Left ventricle myocardium superior (tissue), 1 donor: ENCODE results near the gene PLPP1. TPM values are rescaled to one million over a fixed set of nuclear protein-coding genes. Genes with fewer than 3 reads are reported as not detected.

Source experiments
- ATAC-seq: fragments of 200-7000 bp; cut with Tn5 transposase; one replicate; pipeline ENCODE4 v1.9.1; 2020; ENCODE audit warnings: mild to moderate bottlenecking, moderate library complexity
- DNase-seq: peaks from one replicate; pipeline ENCODE4 v3.0.0-alpha.2; 2020
- intact Hi-C: fragments of 100-400 bp; cut with micrococcal nuclease; formaldehyde crosslinking; loops from one replicate; pipeline ENCODE4 v1.11.0; 2022
- total RNA-seq: library from RNA; stranded (reverse); fragmentation: NEBNext Ultra II Directional; extraction: Animal tissue kit (Norgen Biotek cat#: 25700); gene quantifications from one replicate; pipeline ENCODE4 v1.2.1, GENCODE V29; 2021
- donor health status: DM: no; HTN: yes; CAD: no; lungs with severe emphysema.

The PLPP1 gene
- total RNA-seq, 1 donor from 2014 or later, result 75.7 TPM

DNA sequence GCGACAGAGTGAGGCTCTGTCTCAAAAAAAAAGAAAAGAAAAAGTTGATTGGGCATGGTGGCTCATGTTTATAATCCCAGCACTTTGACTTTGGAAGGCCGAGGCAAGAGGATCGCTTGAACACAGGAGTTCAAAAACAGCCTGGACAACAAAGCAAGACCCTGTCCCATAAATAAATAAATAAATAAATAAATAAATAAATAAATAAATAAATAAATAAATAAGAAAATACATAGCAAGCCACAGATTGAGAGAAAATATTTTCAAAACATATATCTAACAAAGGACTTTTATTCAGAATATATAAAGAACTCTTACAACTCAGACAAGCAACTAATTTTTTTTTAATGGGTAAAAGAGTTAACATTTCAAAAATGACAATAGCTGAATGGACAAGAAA is 71.2 kb downstream of the PLPP1 start:
- intact Hi-C loops, result no loop called here
- DNase-seq, result no peak
- no peak for ATAC-seq

DNA sequence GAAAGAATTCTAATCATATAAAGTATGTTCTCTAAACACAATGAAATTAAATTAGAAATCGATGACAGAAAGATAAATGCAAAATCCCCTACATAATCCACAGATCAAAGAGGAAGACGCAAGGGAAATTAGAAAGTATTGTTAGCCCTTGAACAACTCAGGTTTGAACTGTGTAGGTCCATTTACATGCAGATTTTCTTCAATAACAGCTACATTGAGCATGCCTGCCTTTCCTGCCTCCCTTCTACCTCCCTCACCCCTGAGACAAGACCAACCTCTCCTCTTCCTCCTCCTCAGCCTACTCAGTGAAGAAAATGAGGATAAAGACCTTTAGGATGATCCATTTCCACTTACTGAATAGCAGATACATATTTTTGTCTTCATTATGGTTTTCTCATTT is 75.2 kb downstream of the PLPP1 start:
- ATAC-seq (no peak), DNase-seq (no peak)
- intact Hi-C loops, result no loop called here

DNA sequence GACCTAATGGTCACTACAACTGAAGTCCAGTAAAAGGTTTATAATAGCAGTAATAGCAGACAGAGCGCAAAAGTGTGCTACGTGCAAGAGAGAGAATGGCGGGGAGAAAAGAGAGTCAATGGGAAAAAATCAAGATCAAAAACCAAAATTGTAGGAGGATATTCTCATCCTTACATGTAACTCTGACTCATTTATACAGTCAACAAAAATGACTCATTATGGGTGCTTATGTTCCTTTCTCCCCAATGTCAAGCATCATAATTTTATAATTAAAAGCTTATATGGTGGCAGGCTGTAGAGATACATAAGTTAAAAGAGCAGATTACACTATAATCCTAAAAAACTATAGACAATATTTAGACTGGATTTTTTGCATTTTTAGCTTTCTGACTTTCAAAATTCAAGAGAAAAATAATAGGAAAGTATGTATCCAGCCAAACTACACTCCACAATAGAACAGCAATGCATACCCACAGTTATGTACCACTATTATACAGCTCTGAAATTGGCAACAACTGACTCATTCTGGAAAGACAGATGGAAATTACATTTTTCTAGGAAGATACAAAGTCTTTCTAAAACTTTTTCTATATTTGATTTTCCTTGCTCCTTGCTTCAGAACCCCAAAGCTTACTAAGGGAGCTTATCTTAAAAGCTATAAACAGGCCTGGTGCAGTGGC is 78.4 kb downstream of the PLPP1 start:
- ATAC-seq, result no peak

DNA sequence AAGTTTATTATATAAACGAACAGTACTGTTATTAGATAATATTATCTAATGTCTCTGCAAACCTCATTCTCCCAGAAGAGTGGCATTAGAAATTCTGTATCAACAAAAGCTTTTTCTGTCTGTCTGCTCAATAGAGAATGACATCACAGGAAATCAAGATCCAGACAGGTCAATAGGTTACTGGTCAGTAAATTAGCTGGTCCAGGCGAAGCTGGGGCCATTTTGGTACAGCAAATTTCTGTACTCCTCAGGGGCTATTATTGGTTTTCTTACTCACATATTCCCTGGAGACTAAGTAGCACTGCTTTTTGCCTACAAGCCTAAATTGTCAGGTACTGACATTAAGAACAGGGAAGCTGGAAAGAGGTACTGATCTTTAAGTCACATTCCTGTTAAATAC is 80.5 kb downstream of the PLPP1 start:
- peak; percentile 16 for ATAC-seq
- intact Hi-C loops, result no loop called here

More for the DNA sequence above, 78.4 kb downstream of the PLPP1 start:
- intact Hi-C loops, result no loop called here
- no peak for DNase-seq

DNA sequence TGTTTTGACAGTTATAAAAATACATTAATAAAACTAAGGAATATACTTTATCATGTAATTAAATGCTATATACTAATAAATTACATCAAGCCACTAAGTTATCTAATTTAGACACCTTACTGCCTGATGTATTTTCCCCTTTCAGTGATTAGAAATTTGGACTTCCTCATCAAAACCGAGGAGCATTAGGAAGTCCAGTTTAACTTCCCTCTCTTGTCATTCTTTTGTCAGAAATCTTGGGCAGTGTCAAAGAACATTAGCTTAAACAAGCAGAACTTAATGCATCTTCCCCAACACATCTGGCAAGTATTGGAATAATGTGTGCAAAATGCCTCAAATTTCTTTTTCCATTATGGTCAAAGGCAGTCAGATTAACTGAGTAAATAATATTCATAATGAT is 81.6 kb downstream of the PLPP1 start:
- DNase-seq (no peak), ATAC-seq (no peak)
- intact Hi-C loops, result no loop called here

More for the DNA sequence above, 80.5 kb downstream of the PLPP1 start:
- DNase-seq, result no peak

DNA sequence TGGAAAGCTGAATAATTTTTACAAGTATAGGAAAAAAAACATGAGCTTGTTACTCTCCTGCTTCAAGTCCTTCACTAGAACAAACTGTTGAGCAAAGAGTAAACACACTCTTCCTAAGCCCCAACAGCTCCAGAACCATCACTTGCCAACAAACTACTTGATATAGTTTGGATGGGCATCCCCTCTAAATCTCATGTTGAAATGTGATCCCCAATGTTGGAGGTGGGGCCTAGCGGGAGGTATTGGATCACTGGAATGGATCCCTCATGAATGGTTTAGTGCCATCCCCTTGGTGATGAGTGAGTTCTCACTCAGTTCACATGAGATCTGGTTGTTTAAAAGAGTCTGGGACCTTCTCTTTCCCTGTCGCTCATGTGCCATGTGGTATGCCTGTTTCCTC is 82.8 kb downstream of the PLPP1 start:
- intact Hi-C loops, result no loop called here
- DNase-seq (no peak), ATAC-seq (no peak)

DNA sequence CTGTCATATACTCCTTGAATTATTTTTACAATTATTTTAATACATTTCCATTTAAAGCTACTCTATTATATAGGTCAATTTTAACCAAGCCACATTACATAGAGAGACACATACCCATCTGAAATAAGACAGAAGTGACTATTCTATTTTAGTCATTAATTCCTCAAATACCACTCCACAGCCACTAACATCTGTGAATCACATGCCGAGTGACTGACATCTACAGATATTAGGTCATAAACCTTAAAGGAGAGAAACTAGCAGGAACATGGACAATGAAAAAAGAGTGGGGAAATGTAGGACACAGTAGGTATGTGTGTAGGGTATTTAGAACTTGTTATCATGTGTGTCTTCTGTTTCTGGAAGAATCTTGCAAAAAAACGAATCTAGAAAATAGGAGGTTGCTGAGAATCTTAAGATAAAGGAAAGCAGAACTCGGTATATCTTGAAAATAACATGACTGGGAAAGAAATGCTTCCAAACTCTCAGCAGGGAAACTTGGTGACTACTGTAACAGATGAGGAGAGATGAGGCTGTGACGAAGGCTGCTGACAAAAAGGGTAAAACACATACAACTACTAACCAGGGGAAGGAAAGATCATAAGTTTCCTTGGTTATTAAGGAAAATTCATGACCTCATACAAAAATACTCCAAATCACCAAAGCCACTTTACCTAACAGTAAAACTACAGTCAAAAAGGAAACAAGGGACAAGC is 84.6 kb downstream of the PLPP1 start:
- no peak for ATAC-seq
- intact Hi-C loops, result no loop called here
- DNase-seq, result no peak

DNA sequence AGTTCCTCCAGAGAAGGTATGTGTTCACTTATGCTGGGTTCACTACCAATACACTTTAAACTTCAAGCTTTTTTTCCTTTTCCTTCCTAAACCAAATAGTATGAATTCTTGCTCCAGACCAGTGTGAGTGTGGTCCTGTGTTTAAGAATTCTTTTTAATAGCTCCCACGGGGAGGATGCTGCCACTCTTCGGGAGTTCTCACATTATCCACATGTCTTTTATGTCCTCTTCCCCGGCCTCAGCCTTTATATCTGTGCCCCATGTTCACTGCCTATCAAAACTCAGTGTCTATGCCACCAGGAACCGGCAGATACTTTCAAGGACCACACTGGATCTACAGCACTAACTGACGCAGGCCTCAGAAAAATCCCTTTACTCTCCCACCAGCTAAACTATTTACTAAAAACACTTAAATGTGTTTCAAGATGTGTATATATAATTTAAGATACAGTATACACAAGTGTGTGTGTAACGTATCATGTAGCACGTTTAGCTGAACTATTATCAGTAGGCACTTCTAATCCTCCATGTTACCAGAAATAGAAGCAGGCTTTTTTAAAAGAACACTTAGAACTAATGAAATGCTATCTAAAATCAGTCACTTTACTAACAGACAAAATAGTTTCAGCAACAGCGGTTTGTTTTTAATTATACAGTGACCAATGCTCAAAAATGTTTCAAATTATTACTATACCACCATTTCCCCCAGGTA is 88.0 kb downstream of the PLPP1 start:
- intact Hi-C loops, result no loop called here
- DNase-seq (no peak), ATAC-seq (peak; percentile 73)

DNA sequence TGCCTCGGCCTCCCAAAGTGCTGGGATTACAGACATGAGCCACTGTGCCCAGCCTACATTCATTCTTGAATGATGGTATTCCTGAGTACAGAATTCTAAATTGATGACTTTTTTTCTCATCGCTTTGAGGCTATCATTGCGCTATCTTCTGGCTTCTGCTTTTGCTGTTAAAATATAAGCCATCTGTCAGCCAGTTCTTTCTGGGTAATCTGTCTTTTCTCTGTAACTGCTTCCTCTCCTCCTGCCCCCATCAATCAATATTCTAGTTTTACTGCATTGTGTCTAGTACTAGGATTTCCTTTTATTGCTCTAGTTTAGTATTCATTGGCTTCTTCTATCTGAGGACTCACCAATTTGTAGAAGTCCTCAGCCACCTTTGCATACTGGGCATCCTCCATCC is 89.0 kb downstream of the PLPP1 start:
- ATAC-seq (no peak), DNase-seq (no peak)
- intact Hi-C loops, result no loop called here

DNA sequence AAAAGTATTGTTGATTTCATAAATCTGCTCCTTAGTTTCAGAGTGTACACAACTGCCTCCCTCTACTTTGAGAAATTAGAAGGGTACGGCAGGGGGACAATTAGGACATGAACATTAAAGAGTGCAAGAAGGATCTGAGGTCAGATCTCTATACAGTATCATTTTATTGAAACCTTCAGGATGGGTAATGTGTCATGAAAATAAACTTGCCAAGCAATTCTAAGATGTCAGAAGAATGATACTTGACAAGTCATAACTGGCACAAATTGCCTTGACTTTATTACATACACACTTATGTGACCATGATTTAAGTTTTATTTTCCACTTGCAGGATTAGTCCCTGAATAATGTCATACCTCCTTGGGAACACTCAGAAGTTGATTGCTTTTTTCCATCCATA is 92.8 kb downstream of the PLPP1 start:
- no peak for ATAC-seq
- no peak for DNase-seq
- intact Hi-C loops, result no loop called here

DNA sequence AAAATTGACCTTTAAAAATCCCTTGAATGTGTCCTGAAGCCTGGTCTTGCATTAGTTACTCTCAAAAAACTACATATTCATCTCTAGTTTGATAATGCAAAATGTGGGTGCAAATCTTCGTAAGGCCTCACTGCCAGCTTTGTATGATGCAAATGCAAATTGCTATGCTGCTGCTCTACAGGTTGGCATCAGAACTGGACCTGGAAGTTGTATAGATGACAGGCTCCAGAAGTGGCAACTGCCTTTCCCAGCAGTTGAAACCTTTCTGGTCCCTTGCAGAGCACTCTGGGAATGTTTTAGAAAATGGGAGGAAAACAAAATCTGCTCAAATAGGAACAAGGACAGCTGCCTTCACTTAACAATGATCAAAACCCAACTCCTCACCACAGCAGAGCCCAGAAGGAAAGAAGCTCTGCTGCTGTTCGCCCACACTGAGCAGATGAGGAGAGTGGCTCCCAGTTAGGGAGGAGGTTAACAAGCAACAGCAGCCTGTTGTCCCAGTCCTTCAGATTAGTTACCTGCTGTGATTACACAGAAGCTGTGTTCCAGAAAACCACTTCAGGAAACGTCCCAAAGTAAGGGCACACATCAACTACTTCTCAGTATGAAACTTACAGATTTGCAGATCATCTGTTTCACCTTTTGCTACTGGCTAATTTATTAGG is 93.5 kb downstream of the PLPP1 start:
- DNase-seq, result no peak
- intact Hi-C loops, result no loop called here
- peak; percentile 35 for ATAC-seq

DNA sequence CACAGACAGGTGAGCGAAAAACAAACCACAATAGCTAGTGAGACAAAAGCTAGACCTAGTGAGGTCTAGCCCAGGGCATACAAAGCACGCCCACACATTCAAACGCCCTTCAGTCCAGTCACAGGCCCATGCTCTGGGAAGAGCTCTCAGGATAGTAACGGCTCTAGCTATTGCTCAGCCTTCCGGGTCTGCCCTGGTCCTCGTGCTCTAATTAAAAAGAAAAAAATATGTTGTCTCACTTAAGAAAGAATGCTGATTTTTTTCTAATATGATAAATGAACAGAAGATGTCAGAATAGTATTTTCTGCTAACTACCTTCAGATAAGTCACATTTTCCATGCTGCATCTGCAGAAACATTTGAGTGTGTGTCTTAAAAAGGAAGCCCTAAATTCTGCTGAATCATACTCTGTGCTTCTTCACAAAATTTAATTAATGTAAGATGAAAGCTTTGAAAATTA is 94.5 kb downstream of the PLPP1 start:
- intact Hi-C loops, result no loop called here
- DNase-seq (no peak), ATAC-seq (peak; percentile 44)

DNA sequence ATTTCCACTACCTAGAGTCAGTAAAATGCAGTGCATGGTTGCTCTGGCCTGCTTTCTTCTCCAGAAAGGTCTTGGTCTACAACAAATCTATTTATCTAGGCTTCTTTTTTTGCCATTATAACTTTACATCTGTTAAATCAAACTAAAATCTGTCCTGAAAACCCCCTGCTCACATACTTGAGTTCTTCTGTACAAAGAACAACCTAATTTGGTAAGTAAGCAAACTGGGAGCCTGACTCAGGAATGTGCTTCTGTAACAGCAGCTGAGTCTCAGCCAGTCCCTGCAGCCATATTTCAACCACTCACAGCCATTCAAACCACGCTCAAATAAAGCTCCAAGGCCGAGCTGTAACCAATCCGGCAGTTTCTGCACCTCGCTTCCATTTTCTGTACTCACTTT is 95.8 kb downstream of the PLPP1 start:
- DNase-seq (no peak), ATAC-seq (peak; percentile 36)
- intact Hi-C loops, result no loop called here

DNA sequence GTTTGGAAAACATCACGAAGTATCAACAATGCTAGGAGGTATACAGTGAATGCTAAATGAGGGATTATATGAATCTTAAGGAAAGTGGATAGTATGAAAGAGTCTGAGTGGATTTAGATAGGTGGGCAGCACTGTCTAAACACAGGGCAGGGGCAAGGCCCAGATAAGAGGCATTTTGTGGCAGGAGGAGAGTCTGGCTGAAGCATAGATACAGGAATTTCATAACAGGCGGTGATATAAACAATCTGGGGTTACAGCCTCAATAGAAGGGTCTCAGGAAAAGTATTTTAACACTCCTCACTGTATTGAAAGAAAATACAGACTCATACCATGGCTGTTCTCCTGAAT is 96.9 kb downstream of the PLPP1 start:
- intact Hi-C loops, result no loop called here
- DNase-seq (no peak), ATAC-seq (peak; percentile 25)

DNA sequence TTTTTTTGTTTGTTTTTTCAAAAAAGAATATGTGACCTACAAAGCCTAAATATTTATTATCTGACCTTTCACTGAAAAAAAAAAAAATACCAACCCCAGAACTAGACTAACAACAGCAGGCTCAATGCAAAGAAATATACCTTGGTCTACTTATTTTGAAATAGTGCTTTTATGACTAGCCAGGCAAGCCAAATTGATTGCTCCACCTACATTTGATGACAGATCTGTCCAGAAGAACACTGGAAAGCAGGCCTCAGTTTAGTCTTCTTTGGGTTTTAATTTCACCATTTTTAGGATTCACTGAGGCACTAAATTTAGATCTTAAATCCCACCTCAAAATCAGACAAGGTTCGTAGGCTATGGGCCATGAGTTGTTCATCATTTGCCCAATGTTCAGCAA is 97.3 kb downstream of the PLPP1 start:
- DNase-seq, result no peak
- ATAC-seq, result no peak
- intact Hi-C loops, result no loop called here

DNA sequence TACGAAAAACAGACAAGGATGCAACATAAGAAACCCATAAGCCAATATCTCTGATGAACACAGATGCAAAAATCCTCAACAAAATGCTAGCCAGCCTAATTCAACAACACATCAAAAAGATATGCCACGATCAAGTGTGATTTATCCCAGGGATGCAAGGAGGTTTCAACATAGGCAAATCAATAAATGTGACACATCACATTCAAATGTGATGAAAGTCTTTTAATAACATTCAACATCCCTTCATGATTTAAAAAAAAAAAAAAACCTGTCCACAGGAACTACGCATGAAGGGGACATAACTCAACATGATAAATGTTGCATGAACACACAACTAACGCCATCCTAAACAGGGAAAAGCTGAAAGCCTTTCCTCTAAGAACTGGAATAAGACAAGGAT is 102.2 kb downstream of the PLPP1 start:
- no peak for ATAC-seq
- no peak for DNase-seq
- intact Hi-C loops, result no loop called here

DNA sequence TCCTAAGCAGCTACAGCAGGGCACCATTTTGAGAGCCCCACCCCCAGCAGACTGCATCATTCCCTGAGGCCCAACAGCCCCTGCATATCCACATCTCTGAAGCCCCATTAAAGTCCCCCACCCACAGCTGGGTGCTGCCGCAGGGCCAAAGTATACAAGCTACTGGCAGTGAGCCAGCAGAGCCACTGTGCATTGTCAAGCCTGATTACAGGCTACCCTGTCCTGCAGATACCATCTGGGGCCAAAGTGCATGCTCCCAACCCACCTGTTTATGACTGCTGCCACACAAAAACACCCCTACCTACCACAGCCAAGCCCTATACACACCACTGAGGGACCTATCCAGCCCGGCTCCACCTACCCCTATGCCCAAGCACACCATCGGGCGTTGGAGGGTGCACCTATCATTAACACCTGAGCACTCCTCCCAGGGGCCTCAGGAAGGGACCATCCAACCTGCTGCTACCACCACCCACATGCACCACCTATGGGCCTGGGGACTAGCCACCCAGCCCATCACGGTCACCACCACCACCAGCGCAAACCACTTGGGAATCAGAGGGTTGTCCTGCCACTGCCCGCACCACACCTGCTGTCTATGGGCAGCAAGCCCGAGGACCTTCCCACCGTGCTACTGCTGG is 105.0 kb downstream of the PLPP1 start:
- peak; percentile 26 for ATAC-seq
- DNase-seq, result peak; percentile 40
- intact Hi-C loops, result no loop called here

DNA sequence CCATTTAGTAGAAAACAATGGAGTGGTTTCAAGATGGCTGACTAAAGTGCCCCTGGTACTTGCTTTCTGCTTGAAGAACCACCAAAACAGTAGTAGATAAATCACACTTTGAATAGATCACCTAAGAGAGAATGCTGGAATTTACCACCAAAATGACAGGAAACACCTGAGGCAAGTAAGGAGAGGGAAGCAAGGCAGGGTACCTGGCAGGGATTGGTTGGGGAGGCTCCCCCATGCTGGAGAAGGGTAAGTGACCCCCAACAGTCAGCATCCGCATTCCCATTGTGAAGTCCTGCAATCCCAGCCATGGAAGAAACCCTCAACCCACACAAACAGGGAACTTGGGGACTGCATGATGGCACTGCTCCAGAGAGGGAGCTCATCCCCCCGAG is 105.5 kb downstream of the PLPP1 start:
- no peak for ATAC-seq
- no peak for DNase-seq
- intact Hi-C loops, result no loop called here

DNA sequence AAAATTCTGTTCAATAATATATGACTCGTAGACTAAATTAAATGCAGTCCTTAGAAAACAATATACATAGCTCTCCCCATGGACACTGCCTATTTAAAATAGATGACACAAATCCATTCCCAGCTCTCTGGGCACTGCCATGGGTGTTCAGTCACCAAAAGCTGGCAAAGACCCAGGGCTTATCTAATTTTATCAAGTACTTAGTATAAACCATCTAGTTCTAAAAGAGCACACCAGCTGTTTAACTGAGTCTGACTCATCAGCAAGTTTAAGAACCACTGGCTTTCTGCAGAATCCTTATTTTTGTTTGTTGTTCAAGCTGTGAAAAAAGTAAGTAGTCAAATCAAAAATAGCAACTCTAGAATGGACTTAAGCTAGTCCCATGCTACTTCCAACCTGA is 107.6 kb downstream of the PLPP1 start:
- no peak for DNase-seq

DNA sequence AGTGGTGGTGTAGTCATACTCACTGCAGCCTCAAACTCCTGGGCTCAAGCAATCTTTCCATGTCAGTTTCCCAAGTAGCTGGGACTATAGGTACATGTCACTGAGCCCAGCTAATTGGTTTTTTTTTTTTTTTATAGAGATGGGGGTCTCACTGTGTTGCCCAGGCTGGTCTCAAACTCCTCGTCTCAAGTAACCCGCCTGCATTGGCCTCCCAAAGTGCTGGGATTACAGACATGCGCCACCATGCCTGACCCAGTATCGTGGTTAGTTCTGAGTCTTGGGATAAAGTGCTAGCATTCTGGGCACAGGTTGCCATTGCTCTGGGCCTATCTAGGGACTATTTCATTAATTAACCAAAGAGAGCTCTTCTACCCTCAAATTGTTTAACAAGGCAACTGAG is 108.3 kb downstream of the PLPP1 start:
- intact Hi-C loops, result no loop called here

More for the DNA sequence above, 107.6 kb downstream of the PLPP1 start:
- peak; percentile 84 for ATAC-seq
- intact Hi-C loops, result no loop called here

More for the DNA sequence above, 108.3 kb downstream of the PLPP1 start:
- no peak for ATAC-seq
- no peak for DNase-seq
